HG03571 (cell line): ENCODE results near the gene NUTM2D.
"Not testable (repeated sequence)": the region's sequence is repeated elsewhere in the genome, so short reads cannot be mapped to it uniquely, and the experiment has no call there.

Experiments used
- ATAC-seq: cut with Tn5 transposase; IDR thresholded peaks from one replicate; pipeline ENCODE4 v1.9.1; 2021; ENCODE audit not compliant: unreplicated experiment

Gene NUTM2D

GRCh38 chr10:87374091-87374490, 16.5 kb downstream of the NUTM2D start:
- not testable (repeated sequence) for ATAC-seq

- ATAC-seq: not testable (repeated sequence)
These were observed 21.6 kb downstream of the NUTM2D start for GRCh38 chr10:87379115-87379514.

GRCh38 chr10:87383149-87383857, 25.8 kb downstream of the NUTM2D start:
- not testable (repeated sequence) for ATAC-seq

GRCh38 chr10:87384283-87384682, 26.7 kb downstream of the NUTM2D start:
- not testable (repeated sequence) for ATAC-seq

- ATAC-seq: not testable (repeated sequence)
These were observed 28.3 kb downstream of the NUTM2D start for GRCh38 chr10:87385762-87386360.

GRCh38 chr10:87391360-87391759, 33.8 kb downstream of the NUTM2D start:
- ATAC-seq: not testable (repeated sequence)

- ATAC-seq: not testable (repeated sequence)
These were observed 38.7 kb downstream of the NUTM2D start for GRCh38 chr10:87396206-87396605.

- ATAC-seq: not testable (repeated sequence)
These were observed 40.9 kb downstream of the NUTM2D start for GRCh38 chr10:87398436-87398835.

- not testable (repeated sequence) for ATAC-seq
These were observed 50.2 kb downstream of the NUTM2D start for GRCh38 chr10:87407516-87408467.

GRCh38 chr10:87413921-87414320, 56.4 kb downstream of the NUTM2D start:
- ATAC-seq: not testable (repeated sequence)
